ENCODE data around the gene VAV1.

VAV1 gene

DNA sequence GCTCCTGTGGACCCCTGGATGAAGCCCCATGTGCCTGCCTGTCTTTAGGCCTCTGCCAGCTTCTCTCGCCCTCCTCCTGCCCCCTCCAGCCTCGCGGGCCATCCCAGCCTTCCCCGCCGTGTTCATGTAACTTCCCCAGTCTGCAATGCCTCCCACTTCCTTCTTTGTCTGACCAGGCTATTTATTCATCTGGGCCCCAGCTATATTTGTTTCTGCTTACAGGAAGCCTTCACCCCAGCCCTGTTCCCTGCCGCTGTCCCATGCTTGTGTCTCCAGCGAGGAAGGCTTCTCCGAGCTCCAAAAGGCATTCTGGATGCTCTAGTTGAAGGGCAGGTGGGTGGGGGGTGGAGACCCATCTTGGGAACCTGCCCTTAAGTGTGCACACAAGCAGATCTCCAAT lies 44.2 kb upstream of the VAV1 start:
- TF ChIP-seq, protein P1, sequence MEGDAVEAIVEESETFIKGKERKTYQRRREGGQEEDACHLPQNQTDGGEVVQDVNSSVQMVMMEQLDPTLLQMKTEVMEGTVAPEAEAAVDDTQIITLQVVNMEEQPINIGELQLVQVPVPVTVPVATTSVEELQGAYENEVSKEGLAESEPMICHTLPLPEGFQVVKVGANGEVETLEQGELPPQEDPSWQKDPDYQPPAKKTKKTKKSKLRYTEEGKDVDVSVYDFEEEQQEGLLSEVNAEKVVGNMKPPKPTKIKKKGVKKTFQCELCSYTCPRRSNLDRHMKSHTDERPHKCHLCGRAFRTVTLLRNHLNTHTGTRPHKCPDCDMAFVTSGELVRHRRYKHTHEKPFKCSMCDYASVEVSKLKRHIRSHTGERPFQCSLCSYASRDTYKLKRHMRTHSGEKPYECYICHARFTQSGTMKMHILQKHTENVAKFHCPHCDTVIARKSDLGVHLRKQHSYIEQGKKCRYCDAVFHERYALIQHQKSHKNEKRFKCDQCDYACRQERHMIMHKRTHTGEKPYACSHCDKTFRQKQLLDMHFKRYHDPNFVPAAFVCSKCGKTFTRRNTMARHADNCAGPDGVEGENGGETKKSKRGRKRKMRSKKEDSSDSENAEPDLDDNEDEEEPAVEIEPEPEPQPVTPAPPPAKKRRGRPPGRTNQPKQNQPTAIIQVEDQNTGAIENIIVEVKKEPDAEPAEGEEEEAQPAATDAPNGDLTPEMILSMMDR (IDR thresholded peaks at IDR 0.05; ENCODE audit: control insufficient read depth, insufficient read depth, low read depth, low read length, missing control alignments) = no peak
- DNase-seq (ENCODE audit: low read depth) = no peak
- no peak overlapping the region for H3K4me3 ChIP-seq (ENCODE audit: control insufficient read depth, low read depth, low read length)

DNA sequence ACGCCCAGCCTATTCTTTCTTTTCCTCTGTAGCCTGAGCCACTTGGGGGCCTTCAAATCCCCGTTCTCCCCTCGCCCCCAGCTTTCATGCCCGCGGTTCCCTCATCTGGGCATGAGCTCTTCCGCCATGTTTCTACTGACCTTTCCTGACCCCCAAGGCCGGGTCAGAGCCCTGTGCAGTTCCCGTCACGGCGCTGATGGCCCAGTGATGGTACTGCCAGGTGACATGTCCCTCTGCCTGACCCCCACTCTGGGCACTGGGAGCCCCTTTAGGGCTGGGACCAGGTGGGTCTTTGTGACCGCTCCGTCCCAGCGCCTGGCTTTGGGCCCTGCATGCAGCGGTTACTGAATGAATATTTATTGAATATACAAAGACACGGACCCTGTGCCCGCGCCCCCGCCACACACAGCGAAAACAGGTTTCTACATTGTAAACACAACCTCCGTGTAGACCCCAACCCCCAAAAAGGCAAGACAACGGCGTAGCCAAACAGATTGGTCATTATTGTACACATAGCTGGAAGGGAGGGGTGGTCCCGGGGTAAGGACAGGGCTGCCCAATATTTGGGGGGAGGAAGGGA lies 42.8 kb upstream of the VAV1 start:
- H3K4me3 ChIP-seq (ENCODE audit: control insufficient read depth, low read depth, low read length) = no peak overlapping the region
- DNase-seq (ENCODE audit: low read depth) = no peak
- TF ChIP-seq, protein P1 (IDR thresholded peaks at IDR 0.05; ENCODE audit: control insufficient read depth, insufficient read depth, low read depth, low read length, missing control alignments) = no peak

DNA sequence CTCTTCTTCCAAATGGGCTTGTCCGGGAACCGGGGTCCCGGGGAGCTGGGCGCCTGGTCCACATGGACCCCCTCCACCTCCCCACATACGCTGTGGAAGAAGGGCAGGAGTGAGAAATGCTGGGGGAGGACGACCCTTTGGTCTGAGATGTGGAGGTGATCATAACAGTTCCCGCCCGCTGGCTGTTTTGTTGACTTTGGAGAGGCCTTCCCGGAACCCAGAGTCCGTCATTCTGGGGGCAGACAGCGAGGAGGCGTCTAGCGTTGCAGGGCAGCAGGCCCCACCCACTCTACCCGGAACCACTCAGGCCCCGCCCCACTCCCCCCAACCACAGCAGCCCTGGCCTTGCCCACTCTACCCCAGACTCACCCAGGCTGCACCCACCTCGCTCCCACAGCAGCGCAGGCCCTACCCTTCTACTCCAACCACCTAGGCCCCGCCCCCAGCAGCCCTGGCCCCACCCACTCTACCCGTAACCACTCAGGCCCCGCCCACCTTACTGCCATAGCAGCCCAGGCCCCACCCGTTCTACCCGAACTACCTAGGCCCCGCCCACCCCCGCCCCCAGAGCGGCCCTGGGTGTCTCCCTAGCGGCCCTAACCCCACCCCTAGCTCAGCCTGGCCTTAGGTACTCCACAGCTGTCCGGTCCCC lies 42.2 kb upstream of the VAV1 start:
- DNase-seq (ENCODE audit: low read depth) = no peak
- no peak overlapping the region for H3K4me3 ChIP-seq (ENCODE audit: control insufficient read depth, low read depth, low read length)

DNA sequence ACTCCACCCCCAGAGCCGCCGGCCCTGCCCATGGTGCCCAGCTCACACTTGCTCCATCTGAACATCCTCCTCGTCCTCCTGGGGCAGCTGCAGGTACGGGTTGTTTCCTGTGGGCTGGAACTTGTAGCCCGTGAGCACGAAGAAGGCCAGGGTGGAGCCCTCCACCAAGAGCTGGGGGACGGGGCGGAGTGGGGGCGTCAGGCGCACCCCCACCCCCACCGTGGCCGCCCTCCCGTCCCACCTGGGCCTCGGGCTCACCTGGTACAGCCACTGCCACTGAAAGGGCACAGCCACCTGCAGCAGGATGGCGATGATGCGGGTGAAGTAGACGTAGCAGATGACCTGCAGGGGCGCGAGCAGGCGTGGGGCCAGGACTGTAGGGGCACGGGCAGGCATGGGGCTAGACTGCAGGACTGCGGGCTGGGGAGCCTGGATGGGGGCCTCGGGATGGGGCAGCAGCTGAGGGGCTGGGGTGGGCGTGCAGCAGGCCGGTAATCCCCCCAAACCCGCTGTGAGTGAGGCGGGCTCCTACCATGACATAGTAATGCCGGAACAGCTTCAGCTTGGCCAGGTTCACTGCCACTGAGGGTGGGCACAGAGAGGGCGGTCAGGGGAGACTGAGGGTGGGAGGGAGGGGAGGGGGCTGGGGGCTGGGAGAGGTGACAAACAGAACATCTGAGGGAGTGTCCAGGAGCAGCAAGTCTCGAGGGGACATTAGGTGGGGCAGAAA lies 41.4 kb upstream of the VAV1 start:
- no peak overlapping the region for H3K4me3 ChIP-seq (ENCODE audit: control insufficient read depth, low read depth, low read length)
- TF ChIP-seq, protein P1 (IDR thresholded peaks at IDR 0.05; ENCODE audit: control insufficient read depth, insufficient read depth, low read depth, low read length, missing control alignments) = no peak
- no peak for DNase-seq (ENCODE audit: low read depth)

More for the DNA sequence above, 42.2 kb upstream of the VAV1 start:
- TF ChIP-seq, protein P1 (IDR thresholded peaks at IDR 0.05; ENCODE audit: control insufficient read depth, insufficient read depth, low read depth, low read length, missing control alignments) = no peak

DNA sequence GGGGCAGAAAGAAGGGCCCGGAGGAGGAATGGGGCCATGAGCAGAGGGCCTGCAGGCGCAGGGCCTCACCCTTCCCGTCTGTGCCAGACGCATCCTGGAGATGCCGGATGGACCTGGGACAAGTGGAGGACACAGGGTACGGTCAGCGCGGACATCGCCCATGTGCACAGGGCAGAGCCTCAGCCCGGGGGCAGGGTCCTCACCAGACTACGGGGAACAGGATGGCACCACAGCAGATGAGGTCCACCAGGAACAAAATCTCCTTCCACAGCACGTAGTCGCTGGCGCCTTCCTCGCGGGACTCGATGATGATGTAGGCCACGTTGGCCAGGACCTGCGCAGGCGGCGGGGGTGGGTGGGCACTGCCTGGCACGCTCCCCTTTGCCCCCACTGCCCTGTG lies 40.7 kb upstream of the VAV1 start:
- DNase-seq (ENCODE audit: low read depth) = no peak
- TF ChIP-seq, protein P1 (IDR thresholded peaks at IDR 0.05; ENCODE audit: control insufficient read depth, insufficient read depth, low read depth, low read length, missing control alignments) = no peak
- H3K4me3 ChIP-seq (ENCODE audit: control insufficient read depth, low read depth, low read length) = no peak overlapping the region

DNA sequence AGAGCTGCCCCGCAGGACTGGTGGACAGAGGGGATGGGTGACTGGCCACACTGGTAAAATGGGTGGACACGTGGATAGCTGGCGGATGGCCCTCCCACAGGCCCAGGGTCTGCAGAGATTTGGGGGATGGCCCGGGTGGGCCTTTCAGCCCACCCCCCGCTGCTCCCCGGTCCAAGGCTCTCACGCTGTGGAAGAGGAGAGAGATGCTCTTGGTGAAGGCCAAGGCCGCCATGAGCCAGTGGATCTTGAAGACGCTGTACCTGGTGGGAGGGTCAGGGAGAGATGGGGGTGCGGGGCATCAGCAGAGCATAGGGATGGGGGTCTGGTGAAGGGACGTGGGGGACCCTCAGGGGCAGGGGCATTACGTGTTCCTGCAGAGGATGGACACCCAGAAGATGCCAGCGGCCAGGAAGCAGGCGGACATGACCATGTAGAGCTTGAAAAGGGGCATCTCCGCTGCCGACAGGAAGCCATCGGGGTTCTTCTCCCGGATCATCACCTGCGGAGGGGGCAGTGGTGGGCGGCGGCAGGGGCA lies 39.6 kb upstream of the VAV1 start:
- DNase-seq (ENCODE audit: low read depth) = no peak
- no peak overlapping the region for H3K4me3 ChIP-seq (ENCODE audit: control insufficient read depth, low read depth, low read length)
- TF ChIP-seq, protein P1 (IDR thresholded peaks at IDR 0.05; ENCODE audit: control insufficient read depth, insufficient read depth, low read depth, low read length, missing control alignments) = no peak
